Uterus (tissue), 4 donors: Measurements from ENCODE around the gene TUSC2. TPM values are rescaled to one million over a fixed set of nuclear protein-coding genes. Genes with fewer than 3 reads are reported as not detected.
A peak's percentile ranks its signal among the peaks of the same experiment; 100 is the strongest.

Experiments used
- DNase-seq, 2 donors: peaks; one replicate each; pipeline ENCODE4 v3.0.0-alpha.2; 2019 to 2020
- H3K27ac ChIP-seq, 2 donors: fragments of 200-600 bp; sonication (generic); 1 replicate in 1 of 2; 2 replicates in 1 of 2; pipeline ENCODE4 v1.5.1; 2016 to 2018
- H3K27me3 ChIP-seq, 2 donors: fragments of 200-600 bp; sonication (generic); one replicate each; pipeline ENCODE4 v1.5.1; 2018 to 2019; ENCODE audit warnings: control low read depth in 1 of 2
- H3K36me3 ChIP-seq, 2 donors: fragments of 200-600 bp; sonication (generic); one replicate each; pipeline ENCODE4 v1.5.1; 2019; ENCODE audit warnings: control low read depth in 1 of 2
- H3K4me1 ChIP-seq, 2 donors: fragments of 200-600 bp; sonication (generic); one replicate each; pipeline ENCODE4 v1.5.1; 2018 to 2019; ENCODE audit warnings: control low read depth in 1 of 2
- H3K4me3 ChIP-seq, 2 donors: fragments of 200-600 bp; sonication (generic); 1 replicate in 1 of 2; 2 replicates in 1 of 2; pipeline ENCODE4 v1.5.1; 2018 to 2019; ENCODE audit warnings: mild to moderate bottlenecking in 1 of 2
- H3K9me3 ChIP-seq, 2 donors: fragments of 200-600 bp; sonication (generic); one replicate each; pipeline ENCODE4 v1.5.1; 2019; ENCODE audit warnings: control low read depth in 1 of 2
- CTCF ChIP-seq, 4 experiments: fragments of 200-600 bp in 2 of 4; fragments of 450-650 bp in 2 of 4; sonication (generic) in 2 of 4; IDR thresholded peaks; one replicate each; pipeline ENCODE4 v1.5.1; 2016 to 2019; ENCODE audit warnings: antibody characterized with exemption in 4 of 4, mild to moderate bottlenecking in 2 of 4, moderate library complexity in 1 of 4
- POLR2A ChIP-seq, 2 donors: fragments of 450-650 bp; IDR thresholded peaks; one replicate each; pipeline ENCODE4 v1.6.1; 2016; ENCODE audit warnings: antibody characterized with exemption in 2 of 2, mild to moderate bottlenecking in 1 of 2, moderate library complexity in 1 of 2
- intact Hi-C: fragments of 100-400 bp; cut with DNase I; formaldehyde crosslinking; loops from one replicate; pipeline ENCODE4 v1.15.1; 2023; ENCODE audit warnings: low total_unique reads
- total RNA-seq, 4 donors: library from RNA; depleted of rRNA in 3 of 4; stranded (reverse); fragments of >200 nt in 3 of 4; gene quantifications; one replicate each; pipeline versions ENCODE4 v1.1.0 to v1.2.4, GENCODE V29; 2014 to 2023
- donor health status: DM: yes; HTN: yes; CAD: no.

The TUSC2 gene
- total RNA-seq, 4 donors from 2014 or later: 9.0 to 25.1 (median 21.3) TPM

- Histone ChIP-seq H3K27me3 (no peaks in the 10 kb centered on the region), H3K9me3 (no peaks in the 10 kb centered on the region), H3K4me3 (no peak overlapping the region), H3K4me1 (peaks cover 0 to 16% of the 10 kb centered on the region in 2 donors), H3K36me3 (no peaks in the 10 kb centered on the region), H3K27ac (peak overlapping the region; percentile 95 to 96)
- intact Hi-C loops: no loop called here
- DNase-seq: no peak
- TF ChIP-seq CTCF (IDR thresholded peaks at IDR 0.05) (no peak), POLR2A (IDR thresholded peaks at IDR 0.05) (no peak)
Observed at GRCh38 chr3:50325113-50325480, 2.9 kb downstream of the TUSC2 start.

DNA sequence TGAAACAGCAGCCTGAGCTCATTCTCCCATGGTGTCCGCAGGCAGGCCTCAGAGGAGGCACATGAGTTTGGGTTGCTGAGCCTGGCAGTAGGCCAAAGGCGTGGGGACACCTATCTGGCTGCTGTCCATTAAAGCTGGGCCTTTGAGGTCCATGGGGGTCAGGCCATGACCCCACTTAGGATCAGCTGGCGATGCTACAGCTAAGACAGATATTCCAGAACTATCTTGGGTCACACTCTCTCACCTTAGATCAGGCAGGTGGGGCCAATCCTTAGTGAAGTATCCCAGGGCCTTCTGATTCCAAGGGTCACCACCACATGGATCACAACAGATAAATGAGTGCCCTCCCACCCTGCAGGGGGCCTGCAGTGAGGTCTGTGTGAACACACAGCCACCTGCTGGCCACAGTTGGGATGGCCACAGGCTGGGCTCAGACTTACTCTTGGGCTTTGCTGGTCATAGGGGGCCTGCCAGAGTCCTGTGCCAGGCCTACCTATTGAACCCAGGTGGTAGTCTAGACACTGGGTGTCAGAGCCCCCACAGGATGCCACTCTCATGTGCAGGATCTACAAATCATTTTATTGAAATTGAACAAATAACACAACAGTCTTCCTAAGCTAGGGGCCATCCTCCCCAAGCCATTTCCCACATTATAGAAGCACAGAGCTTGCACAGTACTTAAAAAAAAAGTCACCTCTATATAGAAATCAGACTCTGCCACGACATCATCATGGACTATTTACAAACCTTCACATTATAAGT, 3.5 kb downstream of the TUSC2 start:
- Histone ChIP-seq H3K4me3 (no peak overlapping the region), H3K27me3 (no peaks in the 10 kb centered on the region), H3K27ac (peak overlapping the region; percentile 95 to 96), H3K36me3 (no peaks in the 10 kb centered on the region), H3K9me3 (no peaks in the 10 kb centered on the region), H3K4me1 (peaks cover 0 to 19% of the 10 kb centered on the region in 2 donors)
- intact Hi-C loops: no loop called here
- TF ChIP-seq POLR2A (IDR thresholded peaks at IDR 0.05) (no peak), CTCF (IDR thresholded peaks at IDR 0.05) (peak; percentile 71 to 86 (median 75))
- DNase-seq: peak; percentile 66

- no peaks in the 10 kb centered on the region for H3K27me3 ChIP-seq
Observed at GRCh38 chr3:50323614-50324199, 4.3 kb downstream of the TUSC2 start.

DNA sequence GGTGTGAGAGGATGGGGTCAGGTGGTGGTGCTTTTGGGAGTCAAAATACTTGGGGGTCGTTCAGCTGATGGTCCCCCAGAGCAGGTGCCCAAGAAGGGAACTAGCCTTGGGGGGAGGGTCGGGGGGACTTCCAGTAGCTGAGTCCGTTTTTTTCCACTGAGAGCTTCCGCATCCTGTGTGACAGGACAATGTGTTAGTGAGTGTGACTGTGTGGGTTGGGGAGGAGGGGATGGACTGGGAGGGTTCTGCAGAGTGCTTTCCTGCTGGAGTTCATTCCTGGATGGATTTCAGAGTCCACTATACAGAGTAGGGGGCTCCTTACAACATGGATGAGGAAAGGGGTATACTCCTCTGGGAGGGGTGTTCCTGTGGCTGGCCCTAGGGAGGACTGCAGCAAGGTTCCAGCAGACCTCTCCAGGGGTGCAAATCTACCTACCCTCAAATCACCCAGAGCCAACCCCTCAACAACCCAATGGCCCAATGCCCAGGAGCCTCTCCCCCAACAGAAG, 4.9 kb downstream of the TUSC2 start:
- H3K27ac ChIP-seq: peak overlapping the region; percentile 95 to 96
- TF ChIP-seq POLR2A (IDR thresholded peaks at IDR 0.05) (no peak), CTCF (IDR thresholded peaks at IDR 0.05) (no peak)
- no peaks in the 10 kb centered on the region for H3K9me3 ChIP-seq
- H3K4me3 ChIP-seq: no peak overlapping the region
- no peaks in the 10 kb centered on the region for H3K27me3 ChIP-seq
- peaks cover 0 to 29% of the 10 kb centered on the region in 2 donors for H3K4me1 ChIP-seq
- intact Hi-C loops: no loop called here
- H3K36me3 ChIP-seq: no peaks in the 10 kb centered on the region
- peak in 1 of 2 donors; percentile 61 for DNase-seq

More at GRCh38 chr3:50323614-50324199, 4.3 kb downstream of the TUSC2 start:
- H3K27ac ChIP-seq: peak overlapping the region; percentile 95 to 96
- TF ChIP-seq POLR2A (IDR thresholded peaks at IDR 0.05): no peak
- TF ChIP-seq CTCF (IDR thresholded peaks at IDR 0.05): peak in 1 of 4 experiments; percentile 21
- peak; percentile 43 to 72 for DNase-seq
- no peaks in the 10 kb centered on the region for H3K36me3 ChIP-seq
- peaks cover 0 to 27% of the 10 kb centered on the region in 2 donors for H3K4me1 ChIP-seq
- H3K4me3 ChIP-seq: no peak overlapping the region
- intact Hi-C loops: no loop called here
- no peaks in the 10 kb centered on the region for H3K9me3 ChIP-seq
